OCI-LY3 (cell line): Measurements from ENCODE around the gene RETN.

Source experiments
- H2AFZ ChIP-seq: fragments of 200-600, 300-600 bp; shearing (Covaris generic); 2 replicates; pipeline ENCODE4 v1.6.0; 2014; ENCODE audit warnings: antibody characterized with exemption, low read depth, low read length
- H3K27ac ChIP-seq: fragments of 200-600, 300-600 bp; sonication (generic); 2 replicates; pipeline ENCODE4 v1.5.1; 2014; ENCODE audit warnings: mild to moderate bottlenecking, low read length, moderate library complexity, mixed read lengths
- H3K27me3 ChIP-seq: fragments of 200-600, 300-600 bp; sonication (generic); 2 replicates; pipeline ENCODE4 v1.6.1; 2014; ENCODE audit warnings: low read depth, low read length, mixed read lengths
- H3K36me3 ChIP-seq: fragments of 200-600, 300-600 bp; sonication (generic); replicated peaks from 2 replicates; pipeline ENCODE3; 2014; ENCODE audit warnings: low read depth, low read length, mixed read lengths
- H3K4me1 ChIP-seq: fragments of 300-600, 200-600 bp; sonication (generic); 2 replicates; pipeline ENCODE4 v1.6.1; 2014; ENCODE audit warnings: low read length, mixed read lengths
- H3K4me2 ChIP-seq: fragments of 200-600, 300-600 bp; sonication (generic); 2 replicates; pipeline ENCODE4 v1.6.1; 2014; ENCODE audit warnings: low read length, mixed read lengths
- H3K4me3 ChIP-seq: fragments of 300-600, 200-600 bp; sonication (generic); 2 replicates; pipeline ENCODE4 v1.5.1; 2014; ENCODE audit warnings: antibody characterized with exemption, mild to moderate bottlenecking, low read length, moderate library complexity
- H3K79me2 ChIP-seq: fragments of 300-600, 200-600 bp; shearing (Covaris generic); 2 replicates; pipeline ENCODE4 v1.6.1; 2014; ENCODE audit warnings: mild to moderate bottlenecking, low read length, mixed read lengths
- H3K9ac ChIP-seq: fragments of 300-600, 200-600 bp; shearing (Covaris generic); 2 replicates; pipeline ENCODE4 v1.6.0; 2014; ENCODE audit warnings: mild to moderate bottlenecking, low read length, moderate library complexity
- H3K9me3 ChIP-seq: fragments of 200-600, 300-600 bp; shearing (Covaris generic); 2 replicates; pipeline ENCODE4 v1.6.1; 2014; ENCODE audit warnings: low read length, mixed read lengths; ENCODE audit not compliant: insufficient read depth
- H4K20me1 ChIP-seq: fragments of 200-600, 300-600 bp; sonication (generic); 2 replicates; pipeline ENCODE4 v1.6.1; 2016; ENCODE audit warnings: low read length, mixed read lengths; ENCODE audit not compliant: insufficient read depth
- EZH2phosphoT487 ChIP-seq: fragments of 200-600 bp; shearing (Covaris generic); IDR thresholded peaks from 2 replicates; pipeline ENCODE4 v1.6.1; 2018; ENCODE audit warnings: antibody characterized with exemption, mixed run types, low read depth
- TF ChIP-seq, protein P1 (sequence below): fragments of 200-600, 300-600 bp; sonication (generic); IDR thresholded peaks from 2 replicates; pipeline ENCODE4 v1.5.1; 2014; ENCODE audit warnings: antibody characterized with exemption, low read length, low read depth

The RETN gene

GRCh38 chr19:7681340-7682174 is 12.7 kb downstream of the RETN start:
- Histone ChIP-seq H3K4me3 (peak overlapping the region; percentile 90), H3K9ac (peak overlapping the region; percentile 93), H3K27ac (no peak overlapping the region)

GRCh38 chr19:7682175-7682855 is 13.5 kb downstream of the RETN start:
- Histone ChIP-seq H3K9me3 (no peaks in the 10 kb centered on the region), H3K79me2 (peaks cover 15% of the 10 kb centered on the region), H3K9ac (no peak overlapping the region), H3K27ac (no peak overlapping the region), H3K4me2 (peak overlapping the region; percentile 81), H3K4me1 (peaks cover 25% of the 10 kb centered on the region), H3K27me3 (peaks cover 12% of the 10 kb centered on the region), H2AFZ (no peak overlapping the region), H4K20me1 (no peaks in the 10 kb centered on the region), H3K4me3 (no peak overlapping the region), H3K36me3 (peaks cover 13% of the 10 kb centered on the region)
- no peak for TF ChIP-seq EZH2phosphoT487
- TF ChIP-seq, protein P1, sequence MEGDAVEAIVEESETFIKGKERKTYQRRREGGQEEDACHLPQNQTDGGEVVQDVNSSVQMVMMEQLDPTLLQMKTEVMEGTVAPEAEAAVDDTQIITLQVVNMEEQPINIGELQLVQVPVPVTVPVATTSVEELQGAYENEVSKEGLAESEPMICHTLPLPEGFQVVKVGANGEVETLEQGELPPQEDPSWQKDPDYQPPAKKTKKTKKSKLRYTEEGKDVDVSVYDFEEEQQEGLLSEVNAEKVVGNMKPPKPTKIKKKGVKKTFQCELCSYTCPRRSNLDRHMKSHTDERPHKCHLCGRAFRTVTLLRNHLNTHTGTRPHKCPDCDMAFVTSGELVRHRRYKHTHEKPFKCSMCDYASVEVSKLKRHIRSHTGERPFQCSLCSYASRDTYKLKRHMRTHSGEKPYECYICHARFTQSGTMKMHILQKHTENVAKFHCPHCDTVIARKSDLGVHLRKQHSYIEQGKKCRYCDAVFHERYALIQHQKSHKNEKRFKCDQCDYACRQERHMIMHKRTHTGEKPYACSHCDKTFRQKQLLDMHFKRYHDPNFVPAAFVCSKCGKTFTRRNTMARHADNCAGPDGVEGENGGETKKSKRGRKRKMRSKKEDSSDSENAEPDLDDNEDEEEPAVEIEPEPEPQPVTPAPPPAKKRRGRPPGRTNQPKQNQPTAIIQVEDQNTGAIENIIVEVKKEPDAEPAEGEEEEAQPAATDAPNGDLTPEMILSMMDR = no peak

More at GRCh38 chr19:7681340-7682174, 12.7 kb downstream of the RETN start:
- Histone ChIP-seq H2AFZ (no peak overlapping the region), H3K9me3 (no peaks in the 10 kb centered on the region), H3K4me1 (peaks cover 25% of the 10 kb centered on the region), H3K27me3 (peaks cover 20% of the 10 kb centered on the region), H4K20me1 (no peaks in the 10 kb centered on the region), H3K79me2 (peaks cover 15% of the 10 kb centered on the region), H3K36me3 (peaks cover 13% of the 10 kb centered on the region), H3K4me2 (peak overlapping the region; percentile 81)
- TF ChIP-seq EZH2phosphoT487 = no peak
- TF ChIP-seq, protein P1 = peak; percentile 40

DNA sequence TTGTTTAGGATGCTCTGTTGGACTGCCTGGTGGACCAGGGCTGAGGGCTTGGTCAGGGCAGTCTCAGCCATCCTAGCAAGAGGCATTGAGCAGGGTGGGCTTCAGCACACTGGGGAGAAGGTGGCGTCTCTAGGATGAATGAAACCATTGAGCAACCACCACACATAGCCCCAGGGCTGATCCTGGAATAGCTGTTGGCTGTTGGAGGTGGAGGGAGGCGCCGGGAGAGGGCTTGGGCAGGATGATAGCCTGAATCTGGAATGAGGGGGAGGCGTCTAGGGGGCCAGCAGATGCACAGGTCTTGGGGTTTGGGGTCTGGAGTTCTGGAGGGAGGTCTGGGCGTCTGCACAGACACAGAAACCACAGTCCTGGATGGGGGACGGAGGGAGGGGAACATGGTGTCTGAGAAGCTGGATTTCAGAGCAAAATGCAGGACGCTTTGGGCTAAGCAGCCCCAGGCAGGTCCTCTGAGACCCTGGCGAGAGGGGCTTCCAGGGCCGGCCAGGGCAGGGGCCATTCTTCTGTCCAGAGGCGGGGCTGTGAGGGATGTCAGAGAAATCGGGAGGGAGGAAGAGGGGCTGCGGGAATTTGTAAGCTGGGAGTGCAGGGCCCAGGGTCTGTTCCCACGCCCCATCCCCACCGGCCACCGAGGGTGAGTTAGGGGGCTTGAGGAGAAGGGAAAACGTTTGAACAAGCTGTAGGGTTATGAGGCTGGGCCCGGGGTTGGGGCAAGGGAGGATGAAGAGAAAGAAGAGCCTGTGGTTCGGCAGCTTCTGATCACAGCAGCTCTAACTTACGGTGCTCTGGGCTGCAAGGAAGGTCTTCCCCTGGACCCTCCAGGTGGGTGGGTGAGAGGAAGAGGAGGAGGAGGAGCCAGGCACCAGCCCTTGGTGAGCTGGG is 16.9 kb downstream of the RETN start:
- H3K36me3 ChIP-seq = peaks cover 13% of the 10 kb centered on the region
- no peak overlapping the region for H3K4me3 ChIP-seq
- no peak overlapping the region for H3K4me2 ChIP-seq
- no peak overlapping the region for H2AFZ ChIP-seq
- no peaks in the 10 kb centered on the region for H4K20me1 ChIP-seq
- H3K9ac ChIP-seq = no peak overlapping the region
- peaks cover 8% of the 10 kb centered on the region for H3K4me1 ChIP-seq
- H3K27me3 ChIP-seq = no peaks in the 10 kb centered on the region
- no peaks in the 10 kb centered on the region for H3K9me3 ChIP-seq
- no peak overlapping the region for H3K27ac ChIP-seq
- peaks cover 14% of the 10 kb centered on the region for H3K79me2 ChIP-seq
- TF ChIP-seq EZH2phosphoT487 = no peak
- TF ChIP-seq, protein P1 = no peak
